WTC11 (cell line): ENCODE data around the gene IYD. TPM values are rescaled to one million over a fixed set of nuclear protein-coding genes. Genes with fewer than 3 reads are reported as not detected.

Experiments used
- ATAC-seq: fragments of 200-7000 bp; cut with Tn5 transposase; 2 replicates; pipeline ENCODE4 v1.10.0; 2021; ENCODE audit warnings: mild to moderate bottlenecking, moderate library complexity
- CTCF ChIA-PET: fragments of 300-600 bp; sonication (Branson Sonifier 250); formaldehyde crosslinking; loops from one replicate; lab custom pipeline; 2021; ENCODE audit warnings: antibody characterized with exemption; lab: Charles Lee
- POLR2A ChIA-PET: fragments of 350-600 bp; sonication (Branson Sonifier 250); formaldehyde crosslinking; loops from one replicate; lab custom pipeline; 2021; ENCODE audit warnings: antibody characterized with exemption; lab: Charles Lee
- DNase-seq: peaks from one replicate; pipeline ENCODE4 v3.0.0; 2021; ENCODE audit warnings: low spot score
- H3K27ac Mint-ChIP-seq: 2 replicates; pipeline ENCODE4 v1.8.0; 2021; ENCODE audit warnings: mixed read lengths
- H3K27me3 Mint-ChIP-seq: 2 replicates; pipeline ENCODE4 v1.8.0; 2021; ENCODE audit warnings: low read depth, mild to moderate bottlenecking, moderate library complexity, mixed read lengths
- H3K36me3 Mint-ChIP-seq: 2 replicates; pipeline ENCODE4 v1.8.0; 2021; ENCODE audit warnings: mixed read lengths
- H3K4me1 Mint-ChIP-seq: 2 replicates; pipeline ENCODE4 v1.8.0; 2022; ENCODE audit warnings: mixed read lengths
- H3K4me3 Mint-ChIP-seq: 2 replicates; pipeline ENCODE4 v1.8.0; 2021; ENCODE audit warnings: mild to moderate bottlenecking, moderate library complexity, mixed read lengths
- H3K9me3 Mint-ChIP-seq: 2 replicates; pipeline ENCODE4 v1.8.0; 2021; ENCODE audit warnings: mixed read lengths
- CREB1 ChIP-seq: sonication (generic); formaldehyde crosslinking; IDR thresholded peaks from 2 replicates; pipeline ENCODE4 v1.8.0; 2023; ENCODE audit warnings: mild to moderate bottlenecking, missing genetic modification reagents
- EMX1 ChIP-seq: fragments of 250-450 bp; sonication (Bioruptor Pico); IDR thresholded peaks from 2 replicates; pipeline ENCODE4 v1.8.0; 2021; ENCODE audit warnings: mild to moderate bottlenecking
- GABPB1 ChIP-seq: sonication (generic); formaldehyde crosslinking; IDR thresholded peaks from 2 replicates; pipeline ENCODE4 v1.8.1; 2023; ENCODE audit warnings: mild to moderate bottlenecking, missing genetic modification reagents
- IRF2 ChIP-seq: sonication (generic); formaldehyde crosslinking; IDR thresholded peaks from 2 replicates; pipeline ENCODE4 v1.8.0; 2022; ENCODE audit warnings: low read depth, missing genetic modification reagents, borderline replicate concordance
- JAZF1 ChIP-seq: fragments of 250-450 bp; sonication (Bioruptor Pico); IDR thresholded peaks from 2 replicates; pipeline ENCODE4 v1.9.0; 2021; ENCODE audit warnings: moderate library complexity, mild to moderate bottlenecking, inconsistent platforms
- KAT7 ChIP-seq: sonication (generic); formaldehyde crosslinking; IDR thresholded peaks from 2 replicates; pipeline ENCODE4 v1.8.1; 2023; ENCODE audit warnings: missing genetic modification reagents, mild to moderate bottlenecking, borderline replicate concordance
- MXD4 ChIP-seq: fragments of 250-450 bp; sonication (Bioruptor Pico); IDR thresholded peaks from 2 replicates; pipeline ENCODE4 v1.8.0; 2021; ENCODE audit warnings: mild to moderate bottlenecking, moderate library complexity, borderline replicate concordance
- SMAD4 ChIP-seq: sonication (generic); formaldehyde crosslinking; IDR thresholded peaks from 2 replicates; pipeline ENCODE4 v1.8.0; 2022; ENCODE audit warnings: mild to moderate bottlenecking, missing genetic modification reagents
- SOX15 ChIP-seq: fragments of 250-450 bp; sonication (Bioruptor Pico); IDR thresholded peaks from 2 replicates; pipeline ENCODE4 v1.9.0; 2021; ENCODE audit warnings: mild to moderate bottlenecking
- ZBTB21 ChIP-seq: sonication (generic); formaldehyde crosslinking; IDR thresholded peaks from 2 replicates; pipeline ENCODE4 v1.8.1; 2023; ENCODE audit warnings: mild to moderate bottlenecking, missing genetic modification reagents, borderline replicate concordance
- ZNF219 ChIP-seq: sonication (generic); formaldehyde crosslinking; IDR thresholded peaks from 2 replicates; pipeline ENCODE4 v1.8.0; 2023; ENCODE audit warnings: missing genetic modification reagents, mild to moderate bottlenecking, borderline replicate concordance
- ZNF263 ChIP-seq: sonication (generic); formaldehyde crosslinking; IDR thresholded peaks from 2 replicates; pipeline ENCODE4 v1.8.1; 2022; ENCODE audit warnings: low read depth, mild to moderate bottlenecking, moderate library complexity, missing genetic modification reagents
- total RNA-seq: library from RNA; stranded (reverse); gene quantifications from 3 replicates; pipeline ENCODE4 v1.2.3, GENCODE V29; 2021
- TF ChIP-seq, protein P1 (sequence below): sonication (generic); formaldehyde crosslinking; IDR thresholded peaks from 2 replicates; pipeline ENCODE4 v1.8.1; 2023; ENCODE audit warnings: mild to moderate bottlenecking, missing genetic modification reagents, borderline replicate concordance
- TF ChIP-seq, protein P2 (sequence below): sonication (generic); formaldehyde crosslinking; conservative IDR thresholded peaks from 2 replicates; pipeline ENCODE4 v1.8.1; 2023; ENCODE audit warnings: mild to moderate bottlenecking, low read depth, missing genetic modification reagents, moderate library complexity
- TF ChIP-seq, protein P3 (sequence below): sonication (generic); formaldehyde crosslinking; IDR thresholded peaks from 2 replicates; pipeline ENCODE4 v1.8.1; 2022; ENCODE audit warnings: low read depth, mild to moderate bottlenecking, moderate library complexity, missing genetic modification reagents, borderline replicate concordance

The IYD gene
- total RNA-seq, 1 experiment from 2014 or later: not detected

DNA sequence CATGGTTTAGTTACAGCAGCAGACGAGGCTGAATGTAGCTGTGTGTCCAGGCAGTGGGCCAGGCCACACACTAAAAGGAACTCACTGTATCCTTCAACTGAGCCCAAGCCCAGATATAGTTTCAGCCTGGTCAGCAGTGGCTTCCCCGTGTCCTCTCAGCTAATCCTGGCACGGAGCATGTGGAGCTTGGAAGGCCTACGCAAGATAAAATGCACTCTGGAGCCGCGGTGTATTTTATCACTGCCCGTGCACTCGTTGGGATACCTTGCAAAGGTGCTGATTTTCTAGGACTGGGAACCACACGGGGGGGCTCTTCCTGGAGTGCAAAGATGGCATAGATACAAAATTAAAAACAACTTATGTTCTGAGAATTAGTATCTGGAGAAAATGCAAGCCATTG lies 48.4 kb upstream of the IYD start (continued):
- no peak for TF ChIP-seq GABPB1 (CRISPR knock-in tag)
- TF ChIP-seq KAT7 (CRISPR knock-in tag): no peak
- TF ChIP-seq ZNF219: no peak
- no peak for TF ChIP-seq EMX1 (CRISPR knock-in tag)

DNA sequence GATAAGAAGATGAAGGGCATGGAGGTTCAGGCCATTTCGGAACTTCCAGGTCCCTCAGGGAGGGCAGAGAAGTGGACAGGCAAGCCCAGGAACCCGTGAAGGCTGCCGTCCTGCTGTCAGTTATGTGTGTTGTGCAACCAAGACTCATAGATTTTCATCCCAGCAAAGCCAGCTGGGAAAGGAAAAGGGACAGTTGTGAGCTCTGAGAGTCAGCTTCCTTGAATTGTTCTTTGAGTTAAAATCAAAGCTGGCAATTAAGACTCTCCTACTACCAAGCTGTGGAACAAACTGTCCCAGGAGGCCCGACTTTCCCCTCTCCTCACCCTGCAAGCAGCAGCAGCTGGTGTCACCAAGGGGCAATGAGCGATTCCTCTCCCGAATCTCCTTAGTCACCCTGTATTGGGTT lies 46.3 kb upstream of the IYD start:
- DNase-seq (no peak), ATAC-seq (no peak)
- ChIA-PET CTCF (no interaction called here), POLR2A (no interaction called here)
- H3K4me3 Mint-ChIP-seq: no peak overlapping the region
- peaks cover 10% of the 10 kb centered on the region for H3K4me1 Mint-ChIP-seq
- H3K36me3 Mint-ChIP-seq: no peaks in the 10 kb centered on the region
- H3K27me3 Mint-ChIP-seq: no peaks in the 10 kb centered on the region
- TF ChIP-seq CREB1 (CRISPR knock-in tag): no peak
- H3K9me3 Mint-ChIP-seq: 0 out of 2 replicates have a peak, but pooled peaks cover 8% of the 10 kb centered on the region
- no peak overlapping the region for H3K27ac Mint-ChIP-seq

DNA sequence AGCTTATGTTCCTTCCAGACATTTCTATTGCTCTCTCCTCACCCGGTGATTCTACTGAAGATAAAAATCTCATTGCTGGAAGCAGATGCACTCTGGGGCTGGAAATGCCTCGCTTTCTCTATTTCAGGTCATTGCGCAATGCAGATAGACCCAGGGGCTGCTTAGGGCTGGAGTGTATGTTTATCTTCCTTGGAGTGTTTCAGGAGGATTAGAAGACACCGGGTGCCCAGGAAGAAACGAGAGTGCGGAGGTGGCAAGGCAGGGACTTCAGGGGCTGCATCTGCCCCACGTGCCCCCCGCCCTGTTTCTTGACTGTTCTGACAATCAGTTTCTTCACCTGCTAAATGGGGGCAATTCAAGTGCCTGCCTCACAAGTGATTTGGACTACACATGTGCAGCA lies 45.6 kb upstream of the IYD start:
- ChIA-PET POLR2A (no interaction called here), CTCF (no interaction called here)
- no peak for TF ChIP-seq MXD4
- H3K27me3 Mint-ChIP-seq: no peaks in the 10 kb centered on the region
- no peak overlapping the region for H3K4me3 Mint-ChIP-seq
- ATAC-seq (no peak), DNase-seq (no peak)
- H3K4me1 Mint-ChIP-seq: peaks cover 10% of the 10 kb centered on the region
- H3K9me3 Mint-ChIP-seq: 0 out of 2 replicates have a peak, but pooled peaks cover 8% of the 10 kb centered on the region
- no peaks in the 10 kb centered on the region for H3K36me3 Mint-ChIP-seq
- no peak overlapping the region for H3K27ac Mint-ChIP-seq

DNA sequence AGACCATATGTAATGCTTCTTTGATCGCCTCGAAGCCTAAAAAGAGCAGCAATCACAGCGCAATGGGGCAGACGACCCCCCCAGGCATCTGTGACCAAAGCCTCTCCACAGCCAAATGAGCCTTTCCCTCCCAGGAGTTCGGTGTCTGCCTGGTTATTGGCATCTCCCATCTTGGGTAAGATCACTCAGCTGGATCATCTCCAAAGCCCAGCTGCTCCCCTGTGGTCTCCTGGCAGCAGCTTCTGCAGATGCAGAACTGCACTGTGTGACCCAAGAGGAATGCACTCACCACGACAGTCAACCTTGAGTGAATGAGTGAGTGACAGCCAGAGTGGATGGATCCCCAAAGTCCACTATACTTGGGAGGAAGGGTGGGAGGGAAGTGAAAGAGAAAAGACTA lies 44.8 kb upstream of the IYD start:
- no peak overlapping the region for H3K27ac Mint-ChIP-seq
- no peak for DNase-seq
- no peaks in the 10 kb centered on the region for H3K27me3 Mint-ChIP-seq
- no peak for ATAC-seq
- POLR2A ChIA-PET: no interaction called here
- H3K4me1 Mint-ChIP-seq: peaks cover 10% of the 10 kb centered on the region
- H3K4me3 Mint-ChIP-seq: no peak overlapping the region
- CTCF ChIA-PET: no interaction called here
- no peaks in the 10 kb centered on the region for H3K36me3 Mint-ChIP-seq
- TF ChIP-seq, protein P1, sequence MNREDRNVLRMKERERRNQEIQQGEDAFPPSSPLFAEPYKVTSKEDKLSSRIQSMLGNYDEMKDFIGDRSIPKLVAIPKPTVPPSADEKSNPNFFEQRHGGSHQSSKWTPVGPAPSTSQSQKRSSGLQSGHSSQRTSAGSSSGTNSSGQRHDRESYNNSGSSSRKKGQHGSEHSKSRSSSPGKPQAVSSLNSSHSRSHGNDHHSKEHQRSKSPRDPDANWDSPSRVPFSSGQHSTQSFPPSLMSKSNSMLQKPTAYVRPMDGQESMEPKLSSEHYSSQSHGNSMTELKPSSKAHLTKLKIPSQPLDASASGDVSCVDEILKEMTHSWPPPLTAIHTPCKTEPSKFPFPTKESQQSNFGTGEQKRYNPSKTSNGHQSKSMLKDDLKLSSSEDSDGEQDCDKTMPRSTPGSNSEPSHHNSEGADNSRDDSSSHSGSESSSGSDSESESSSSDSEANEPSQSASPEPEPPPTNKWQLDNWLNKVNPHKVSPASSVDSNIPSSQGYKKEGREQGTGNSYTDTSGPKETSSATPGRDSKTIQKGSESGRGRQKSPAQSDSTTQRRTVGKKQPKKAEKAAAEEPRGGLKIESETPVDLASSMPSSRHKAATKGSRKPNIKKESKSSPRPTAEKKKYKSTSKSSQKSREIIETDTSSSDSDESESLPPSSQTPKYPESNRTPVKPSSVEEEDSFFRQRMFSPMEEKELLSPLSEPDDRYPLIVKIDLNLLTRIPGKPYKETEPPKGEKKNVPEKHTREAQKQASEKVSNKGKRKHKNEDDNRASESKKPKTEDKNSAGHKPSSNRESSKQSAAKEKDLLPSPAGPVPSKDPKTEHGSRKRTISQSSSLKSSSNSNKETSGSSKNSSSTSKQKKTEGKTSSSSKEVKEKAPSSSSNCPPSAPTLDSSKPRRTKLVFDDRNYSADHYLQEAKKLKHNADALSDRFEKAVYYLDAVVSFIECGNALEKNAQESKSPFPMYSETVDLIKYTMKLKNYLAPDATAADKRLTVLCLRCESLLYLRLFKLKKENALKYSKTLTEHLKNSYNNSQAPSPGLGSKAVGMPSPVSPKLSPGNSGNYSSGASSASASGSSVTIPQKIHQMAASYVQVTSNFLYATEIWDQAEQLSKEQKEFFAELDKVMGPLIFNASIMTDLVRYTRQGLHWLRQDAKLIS (CRISPR knock-in tag): no peak
- no peak for TF ChIP-seq SOX15 (CRISPR knock-in tag)
- TF ChIP-seq, protein P2, sequence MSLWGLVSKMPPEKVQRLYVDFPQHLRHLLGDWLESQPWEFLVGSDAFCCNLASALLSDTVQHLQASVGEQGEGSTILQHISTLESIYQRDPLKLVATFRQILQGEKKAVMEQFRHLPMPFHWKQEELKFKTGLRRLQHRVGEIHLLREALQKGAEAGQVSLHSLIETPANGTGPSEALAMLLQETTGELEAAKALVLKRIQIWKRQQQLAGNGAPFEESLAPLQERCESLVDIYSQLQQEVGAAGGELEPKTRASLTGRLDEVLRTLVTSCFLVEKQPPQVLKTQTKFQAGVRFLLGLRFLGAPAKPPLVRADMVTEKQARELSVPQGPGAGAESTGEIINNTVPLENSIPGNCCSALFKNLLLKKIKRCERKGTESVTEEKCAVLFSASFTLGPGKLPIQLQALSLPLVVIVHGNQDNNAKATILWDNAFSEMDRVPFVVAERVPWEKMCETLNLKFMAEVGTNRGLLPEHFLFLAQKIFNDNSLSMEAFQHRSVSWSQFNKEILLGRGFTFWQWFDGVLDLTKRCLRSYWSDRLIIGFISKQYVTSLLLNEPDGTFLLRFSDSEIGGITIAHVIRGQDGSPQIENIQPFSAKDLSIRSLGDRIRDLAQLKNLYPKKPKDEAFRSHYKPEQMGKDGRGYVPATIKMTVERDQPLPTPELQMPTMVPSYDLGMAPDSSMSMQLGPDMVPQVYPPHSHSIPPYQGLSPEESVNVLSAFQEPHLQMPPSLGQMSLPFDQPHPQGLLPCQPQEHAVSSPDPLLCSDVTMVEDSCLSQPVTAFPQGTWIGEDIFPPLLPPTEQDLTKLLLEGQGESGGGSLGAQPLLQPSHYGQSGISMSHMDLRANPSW (CRISPR knock-in tag): no peak
- TF ChIP-seq IRF2 (CRISPR knock-in tag): no peak
- no peak for TF ChIP-seq ZNF263 (CRISPR knock-in tag)
- no peak for TF ChIP-seq JAZF1
- no peak for TF ChIP-seq SMAD4
- TF ChIP-seq, protein P3, sequence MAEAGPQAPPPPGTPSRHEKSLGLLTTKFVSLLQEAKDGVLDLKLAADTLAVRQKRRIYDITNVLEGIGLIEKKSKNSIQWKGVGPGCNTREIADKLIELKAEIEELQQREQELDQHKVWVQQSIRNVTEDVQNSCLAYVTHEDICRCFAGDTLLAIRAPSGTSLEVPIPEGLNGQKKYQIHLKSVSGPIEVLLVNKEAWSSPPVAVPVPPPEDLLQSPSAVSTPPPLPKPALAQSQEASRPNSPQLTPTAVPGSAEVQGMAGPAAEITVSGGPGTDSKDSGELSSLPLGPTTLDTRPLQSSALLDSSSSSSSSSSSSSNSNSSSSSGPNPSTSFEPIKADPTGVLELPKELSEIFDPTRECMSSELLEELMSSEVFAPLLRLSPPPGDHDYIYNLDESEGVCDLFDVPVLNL: no peak
- no peak for TF ChIP-seq ZBTB21 (CRISPR knock-in tag)
- 0 out of 2 replicates have a peak, but pooled peaks cover 8% of the 10 kb centered on the region for H3K9me3 Mint-ChIP-seq
